ENCODE measurements around the gene SRD5A1. TPM values are rescaled to one million over a fixed set of nuclear protein-coding genes. Genes with fewer than 3 reads are reported as not detected.

The SRD5A1 gene
- total RNA-seq, 4 donors from 2014 or later: 3.5 to 11.5 (median 6.9) TPM

- Histone ChIP-seq H3K4me3 (peak overlapping the region; percentile 67 to 79 (median 73)), H3K4me1 (peaks cover 0 to 28% (median 17%) of the 10 kb centered on the region in 4 donors), H3K36me3 (no peaks in the 10 kb centered on the region), H3K9me3 (no peaks in the 10 kb centered on the region), H3K27ac (peak overlapping the region; percentile 88 to 97 (median 92)), H3K27me3 (no peaks in the 10 kb centered on the region)
- no peak for DNase-seq (ENCODE audit: low spot score in 2 of 2)
- TF ChIP-seq POLR2A (IDR thresholded peaks at IDR 0.05) (no peak), EP300 (IDR thresholded peaks at IDR 0.05) (no peak)
- TF ChIP-seq, protein P1, sequence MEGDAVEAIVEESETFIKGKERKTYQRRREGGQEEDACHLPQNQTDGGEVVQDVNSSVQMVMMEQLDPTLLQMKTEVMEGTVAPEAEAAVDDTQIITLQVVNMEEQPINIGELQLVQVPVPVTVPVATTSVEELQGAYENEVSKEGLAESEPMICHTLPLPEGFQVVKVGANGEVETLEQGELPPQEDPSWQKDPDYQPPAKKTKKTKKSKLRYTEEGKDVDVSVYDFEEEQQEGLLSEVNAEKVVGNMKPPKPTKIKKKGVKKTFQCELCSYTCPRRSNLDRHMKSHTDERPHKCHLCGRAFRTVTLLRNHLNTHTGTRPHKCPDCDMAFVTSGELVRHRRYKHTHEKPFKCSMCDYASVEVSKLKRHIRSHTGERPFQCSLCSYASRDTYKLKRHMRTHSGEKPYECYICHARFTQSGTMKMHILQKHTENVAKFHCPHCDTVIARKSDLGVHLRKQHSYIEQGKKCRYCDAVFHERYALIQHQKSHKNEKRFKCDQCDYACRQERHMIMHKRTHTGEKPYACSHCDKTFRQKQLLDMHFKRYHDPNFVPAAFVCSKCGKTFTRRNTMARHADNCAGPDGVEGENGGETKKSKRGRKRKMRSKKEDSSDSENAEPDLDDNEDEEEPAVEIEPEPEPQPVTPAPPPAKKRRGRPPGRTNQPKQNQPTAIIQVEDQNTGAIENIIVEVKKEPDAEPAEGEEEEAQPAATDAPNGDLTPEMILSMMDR (IDR thresholded peaks at IDR 0.05): no peak
- 34 to 38% methylated on average over 15 of the region's 15 CpGs for WGBS, 2 donors
Observed at GRCh38 chr5:6711409-6712141, 78.3 kb downstream of the SRD5A1 start.

GRCh38 chr5:6712142-6712576 is 78.9 kb downstream of the SRD5A1 start:
- H3K4me3 ChIP-seq: peak overlapping the region; percentile 67 to 79 (median 73)
- peak overlapping the region; percentile 88 to 97 (median 92) for H3K27ac ChIP-seq
- WGBS, 2 donors: 0% methylated on average over 14 to 36 of the region's 36 CpGs
- peak in 1 of 2 donors; percentile 36 for DNase-seq (ENCODE audit: low spot score in 2 of 2)
- H3K27me3 ChIP-seq: no peaks in the 10 kb centered on the region
- no peaks in the 10 kb centered on the region for H3K36me3 ChIP-seq
- H3K4me1 ChIP-seq: peaks cover 0 to 34% (median 23%) of the 10 kb centered on the region in 4 donors
- no peaks in the 10 kb centered on the region for H3K9me3 ChIP-seq
- no peak for TF ChIP-seq POLR2A (IDR thresholded peaks at IDR 0.05)
- TF ChIP-seq, protein P1 (IDR thresholded peaks at IDR 0.05): peak in 1 of 5 experiments; percentile 10
- no peak for TF ChIP-seq EP300 (IDR thresholded peaks at IDR 0.05)

- 0% methylated on average over 30 to 69 of the region's 85 CpGs for WGBS, 2 donors
- H3K4me1 ChIP-seq: peaks cover 0 to 40% (median 28%) of the 10 kb centered on the region in 4 donors
- H3K27me3 ChIP-seq: no peaks in the 10 kb centered on the region
- peak; percentile 90 to 91 for DNase-seq (ENCODE audit: low spot score in 2 of 2)
- no peaks in the 10 kb centered on the region for H3K36me3 ChIP-seq
- TF ChIP-seq, protein P1 (IDR thresholded peaks at IDR 0.05): peak in 1 of 5 experiments; percentile 2
- TF ChIP-seq EP300 (IDR thresholded peaks at IDR 0.05) (peak in 1 of 2 donors; percentile 67), POLR2A (IDR thresholded peaks at IDR 0.05) (peak; percentile 17 to 83)
- H3K4me3 ChIP-seq: peak overlapping the region; percentile 67 to 79 (median 73)
- peak overlapping the region; percentile 88 to 97 (median 92) for H3K27ac ChIP-seq
- no peaks in the 10 kb centered on the region for H3K9me3 ChIP-seq
Observed at GRCh38 chr5:6712577-6713273, 79.5 kb downstream of the SRD5A1 start.

- WGBS, 2 donors: 1 to 3% methylated on average over 6 to 32 of the region's 174 CpGs
- H3K27me3 ChIP-seq: no peaks in the 10 kb centered on the region
- H3K4me1 ChIP-seq: peaks cover 0 to 48% (median 34%) of the 10 kb centered on the region in 4 donors
- H3K4me3 ChIP-seq: peak within 1 kb of the TSS; percentile 67 to 79 (median 73)
- no peaks in the 10 kb centered on the region for H3K9me3 ChIP-seq
- H3K27ac ChIP-seq: peak within 1 kb of the TSS; percentile 88 to 97 (median 92)
- DNase-seq (ENCODE audit: low spot score in 2 of 2): no peak
- TF ChIP-seq POLR2A (IDR thresholded peaks at IDR 0.05) (no peak), EP300 (IDR thresholded peaks at IDR 0.05) (peak in 1 of 2 donors; percentile 47)
- H3K36me3 ChIP-seq: no peaks in the 10 kb centered on the region
Observed at GRCh38 chr5:6713274-6714225, 80.3 kb downstream of the SRD5A1 start, which contains the start of gene TENT4A. TENT4A (plus strand) TSS chr5:6713432; CDS start chr5:6713984, 552 bp downstream.
